Measurements from ENCODE around the gene PON2.

- no peak for TF ChIP-seq POLR2A (IDR thresholded peaks at IDR 0.05)
- no peak for TF ChIP-seq CTCF (IDR thresholded peaks at IDR 0.05 in 8 of 11, conservative IDR thresholded peaks at IDR 0.05 in 3 of 11)
- TF ChIP-seq POLR2AphosphoS5 (IDR thresholded peaks at IDR 0.05) = no peak
Observed at GRCh38 chr7:95375591-95376257, 59.1 kb downstream of the PON2 start.

Data from spleen (tissue), 7 donors.